K562 (cell line): Measurements from ENCODE around the gene RALA. TPM values are rescaled to one million over a fixed set of nuclear protein-coding genes. Genes with fewer than 3 reads are reported as not detected.

Experiments used
- ATAC-seq: fragments of 200-7000 bp; cut with Tn5 transposase; 3 replicates; pipeline ENCODE4 v1.9.1; 2020; ENCODE audit warnings: moderate library complexity
- BruUV-seq: library from RNA; stranded (reverse); fragments of 400-500 nt; replicated peaks from 2 replicates; lab custom pipeline; 2021; lab: Mats Ljungman, UMichigan
- CTCF ChIA-PET: fragments of 300-600 bp; formaldehyde crosslinking; extraction: SDS; loops from one replicate; lab custom pipeline; 2021; ENCODE audit warnings: low intra/inter-chr PET ratio; lab: Yijun Ruan, JAX
- POLR2A ChIA-PET: fragments of 300-600, 350-650 bp; sonication (Branson Sonifier 250); formaldehyde crosslinking; extraction: SDS; loops from one replicate; lab custom pipeline; 2021; ENCODE audit warnings: antibody characterized with exemption, inconsistent platforms; lab: Yijun Ruan, JAX
- DNase-seq, 4 experiments: peaks; one replicate each; pipeline versions ENCODE4 v3.0.0 to v3.0.0-alpha.2; 2011 to 2018; ENCODE audit warnings: low spot score in 3 of 4, mixed read lengths in 3 of 4; ENCODE audit errors: extremely low read depth in 1 of 4
- FAIRE-seq: peaks from 2 replicates; lab custom pipeline; 2011; peaks lifted over from hg19 to GRCh38; lab: Jason Lieb, UNC
- H2AFZ ChIP-seq: 2 replicates; pipeline ENCODE4 v1.6.0; 2011; ENCODE audit warnings: low read depth, low read length, control low read depth, inconsistent platforms
- H3K27ac ChIP-seq: fragments of 200-600 bp; 3 replicates; pipeline ENCODE4 v1.8.0; 2011; ENCODE audit warnings: low read depth, mild to moderate bottlenecking, control low read depth, inconsistent platforms, low read length, moderate library complexity, mixed read lengths; ENCODE audit errors: extremely low read depth
- H3K27me3 ChIP-seq, 2 experiments: fragments of 300-600 bp in 1 of 2; 2 replicates in 1 of 2; 3 replicates in 1 of 2; pipeline versions ENCODE4 v1.6.0 to v1.8.0; 2011; ENCODE audit warnings: inconsistent platforms in 2 of 2, low read length in 2 of 2, mild to moderate bottlenecking in 1 of 2, mixed read lengths in 1 of 2, moderate library complexity in 1 of 2; ENCODE audit not compliant: control insufficient read depth in 2 of 2, insufficient read depth in 2 of 2
- H3K36me3 ChIP-seq: fragments of 300-600 bp; 3 replicates; pipeline ENCODE4 v1.8.0; 2011; ENCODE audit warnings: mild to moderate bottlenecking, low read length, inconsistent platforms; ENCODE audit not compliant: control insufficient read depth, insufficient read depth
- H3K4me1 ChIP-seq, 2 experiments: fragments of 200-600 bp in 1 of 2; replicated peaks in 1 of 2; 2 replicates in 1 of 2; 3 replicates in 1 of 2; pipeline versions ENCODE4 v1.5.1 to v1.8.0; 2011; ENCODE audit warnings: inconsistent platforms in 2 of 2, low read length in 2 of 2, mild to moderate bottlenecking in 1 of 2, mixed read lengths in 1 of 2, moderate library complexity in 1 of 2; ENCODE audit not compliant: control insufficient read depth in 2 of 2, insufficient read depth in 2 of 2
- H3K4me2 ChIP-seq: 2 replicates; pipeline ENCODE4 v1.6.1; 2011; ENCODE audit warnings: low read length, control low read depth, inconsistent platforms, mixed read lengths; ENCODE audit not compliant: insufficient read depth
- H3K4me3 ChIP-seq: fragments of 200-600 bp; sonication (generic), shearing (Covaris generic); 2 replicates; pipeline ENCODE4 v1.5.1; 2016; ENCODE audit warnings: control low read depth, inconsistent platforms
- H3K79me2 ChIP-seq: fragments of 200-600 bp; 3 replicates; pipeline ENCODE4 v1.8.0; 2011; ENCODE audit warnings: low read length, inconsistent platforms; ENCODE audit not compliant: control insufficient read depth, insufficient read depth
- H3K9ac ChIP-seq, 2 experiments: 2 replicates each; pipeline versions ENCODE4 v1.6.0 to v1.6.1; 2011; ENCODE audit warnings: low read depth in 2 of 2, low read length in 2 of 2, control low read depth in 1 of 2, inconsistent platforms in 1 of 2, mild to moderate bottlenecking in 1 of 2, mixed read lengths in 1 of 2; ENCODE audit not compliant: insufficient read depth in 1 of 2
- H3K9me1 ChIP-seq: one replicate; pipeline ENCODE4 v1.6.0; 2011; ENCODE audit warnings: inconsistent platforms, mild to moderate bottlenecking, low read length, moderate library complexity; ENCODE audit not compliant: control insufficient read depth, insufficient read depth
- H3K9me3 ChIP-seq: replicated peaks from 2 replicates; pipeline ENCODE4 v1.5.1; 2011; ENCODE audit warnings: low read depth, low read length, inconsistent platforms; ENCODE audit not compliant: control insufficient read depth, insufficient read depth
- H4K20me1 ChIP-seq: replicated peaks from 2 replicates; pipeline ENCODE4 v1.6.1; 2011; ENCODE audit warnings: low read length, inconsistent platforms, mixed read lengths; ENCODE audit not compliant: control insufficient read depth, insufficient read depth
- DIDO1 ChIP-seq: fragments of 450-650 bp; IDR thresholded peaks from 2 replicates; pipeline ENCODE4 v1.6.1; 2016; ENCODE audit warnings: low read depth, missing biosample characterization, missing genetic modification characterization
- DPF2 ChIP-seq: fragments of 450-650 bp; IDR thresholded peaks from 2 replicates; pipeline ENCODE4 v1.6.1; 2016
- HSF4 ChIP-seq: fragments of 250-450 bp; sonication (Bioruptor Pico); IDR thresholded peaks from 2 replicates; pipeline ENCODE4 v2.1.2; 2022; ENCODE audit warnings: mild to moderate bottlenecking, moderate library complexity, borderline replicate concordance
- MEF2A ChIP-seq: IDR thresholded peaks from 2 replicates; pipeline ENCODE4 v1.6.1; 2011; ENCODE audit warnings: low read depth, mild to moderate bottlenecking, low read length, moderate library complexity; ENCODE audit not compliant: control insufficient read depth
- MYBL2 ChIP-seq, 2 experiments: fragments of 450-650 bp in 1 of 2; sonication (generic) in 1 of 2; formaldehyde crosslinking in 1 of 2; IDR thresholded peaks; 2 replicates each; pipeline versions ENCODE4 v1.6.1 to v1.8.1; 2017 to 2022; ENCODE audit warnings: borderline replicate concordance in 1 of 2, inconsistent platforms in 1 of 2, low read depth in 1 of 2, mild to moderate bottlenecking in 1 of 2, missing genetic modification reagents in 1 of 2, moderate library complexity in 1 of 2
- NR4A1 ChIP-seq, 2 experiments: fragments of 250-450 bp in 1 of 2; fragments of 450-650 bp in 1 of 2; sonication (Bioruptor Pico) in 1 of 2; IDR thresholded peaks; 2 replicates each; pipeline versions ENCODE4 v1.4.0 to v1.6.1; 2016 to 2020; ENCODE audit warnings: mild to moderate bottlenecking in 2 of 2, missing compliant biosample characterization in 1 of 2, missing genetic modification characterization in 1 of 2, moderate library complexity in 1 of 2
- PYGO2 ChIP-seq: fragments of 450-650 bp; IDR thresholded peaks from 2 replicates; pipeline ENCODE4 v1.6.1; 2016; ENCODE audit warnings: mild to moderate bottlenecking, missing genetic modification characterization, moderate library complexity, missing compliant biosample characterization
- RBM15 ChIP-seq: fragments of 200-400 bp; formaldehyde crosslinking; IDR thresholded peaks from 2 replicates; pipeline ENCODE4 v1.6.1; 2018; ENCODE audit warnings: mild to moderate bottlenecking, low read length, moderate library complexity; ENCODE audit not compliant: insufficient read depth
- ZNF24 ChIP-seq: fragments of 450-650 bp; IDR thresholded peaks from 2 replicates; pipeline ENCODE4 v1.6.1; 2016
- ZNF282 ChIP-seq: sonication (generic); formaldehyde crosslinking; IDR thresholded peaks from 2 replicates; pipeline ENCODE4 v1.8.1; 2023; ENCODE audit warnings: missing genetic modification reagents
- WGBS: fragments of 100-300 bp; shearing (Covaris generic); methylation state at CpG from one replicate; pipeline ENCODE4 v1.1.6; 2016; ENCODE audit warnings: low coverage, mixed read lengths; ENCODE audit not compliant: insufficient coverage; ENCODE audit errors: missing lambda C conversion rate; 5-methylcytosine and 5-hydroxymethylcytosine counted together
- in situ Hi-C: fragments of 300-500 bp; cut with MboI; formaldehyde crosslinking; loops from 4 replicates; pipeline ENCODE4 v1.15.0; 2018; ENCODE audit warnings: inconsistent platforms, mixed read lengths
- intact Hi-C: fragments of 100-400 bp; cut with micrococcal nuclease; formaldehyde crosslinking; loops from 2 replicates; pipeline ENCODE4 v1.14.2; 2022
- polyA plus RNA-seq, 8 experiments: library from polyadenylated mRNA; depleted of rRNA in 4 of 8; stranded (reverse) in 5 of 8; unstranded in 3 of 8; fragments of >200 nt; fragmentation: Nextera tagmentation in 2 of 8; fragmentation: Illumina TruSeq in 1 of 8; extraction: Ambion mirVana in 2 of 8; extraction: Trizol in 1 of 8; gene quantifications; 2 replicates each; pipeline versions ENCODE4 v1.2.1 to v1.2.3, GENCODE V29; 2011 to 2014; ENCODE audit warnings: inconsistent platforms in 1 of 8, missing spikeins in 1 of 8
- total RNA-seq, 7 experiments: library from RNA; depleted of rRNA in 6 of 7; stranded (reverse); fragments of >200 nt in 6 of 7; fragmentation: Illumina TruSeq in 2 of 7; extraction: Trizol in 2 of 7; gene quantifications; 2 replicates each; pipeline versions ENCODE4 v1.2.1 to v1.2.3, GENCODE V29; 2011 to 2021; ENCODE audit warnings: low replicate concordance in 1 of 7
- TF ChIP-seq, protein P1 (sequence below): sonication (generic); formaldehyde crosslinking; IDR thresholded peaks from 2 replicates; pipeline ENCODE4 v1.8.0; 2022; ENCODE audit warnings: mild to moderate bottlenecking, missing genetic modification reagents
- TF ChIP-seq, protein P2 (sequence below): fragments of 200-800 bp; sonication (Bioruptor generic); IDR thresholded peaks from 2 replicates; pipeline ENCODE4 v1.6.1; 2017; ENCODE audit warnings: missing genetic modification characterization, missing compliant biosample characterization
- TF ChIP-seq, protein P3 (sequence below): fragments of 450-650 bp; IDR thresholded peaks from 2 replicates; pipeline ENCODE4 v1.6.1; 2016; ENCODE audit warnings: borderline replicate concordance
- TF ChIP-seq, protein P4 (sequence below): fragments of 450-650 bp; formaldehyde crosslinking; IDR thresholded peaks from 2 replicates; pipeline ENCODE4 v1.4.0; 2022; ENCODE audit warnings: missing genetic modification characterization

RALA gene
- total and polyA plus RNA-seq, 9 of the 15 experiments (the other 6 are each of a cell fraction or from before 2014, with no cell fraction given), result 7.2 to 28.0 (median 25.7) TPM

DNA sequence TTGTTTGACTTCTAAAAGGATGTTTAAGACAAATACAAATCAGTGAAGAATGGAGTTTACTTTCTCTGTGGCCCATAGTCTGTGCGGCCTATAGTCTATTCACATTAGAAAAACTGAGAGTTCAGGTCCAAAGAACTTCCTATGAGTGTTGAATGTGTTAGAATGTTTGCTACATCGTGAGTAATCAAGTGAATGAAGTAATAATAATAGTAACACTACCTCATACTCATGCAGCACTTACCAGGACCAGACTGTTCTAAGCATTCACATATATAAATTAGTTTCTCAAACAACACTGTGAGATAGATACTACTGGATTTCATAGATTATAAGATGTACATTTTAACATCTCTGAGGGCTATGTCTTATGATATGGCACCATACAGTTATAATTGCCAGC, 70.4 kb downstream of the RALA start (continued):
- TF ChIP-seq, protein P1, sequence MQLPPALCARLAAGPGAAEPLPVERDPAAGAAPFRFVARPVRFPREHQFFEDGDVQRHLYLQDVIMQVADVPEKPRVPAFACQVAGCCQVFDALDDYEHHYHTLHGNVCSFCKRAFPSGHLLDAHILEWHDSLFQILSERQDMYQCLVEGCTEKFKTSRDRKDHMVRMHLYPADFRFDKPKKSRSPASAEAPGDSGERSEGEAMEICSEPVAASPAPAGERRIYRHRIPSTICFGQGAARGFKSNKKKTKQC (CRISPR knock-in tag), result no peak
- TF ChIP-seq DPF2, result no peak
- no peak for TF ChIP-seq DIDO1
- no peak for TF ChIP-seq ZNF282 (CRISPR knock-in tag)
- TF ChIP-seq, protein P2, sequence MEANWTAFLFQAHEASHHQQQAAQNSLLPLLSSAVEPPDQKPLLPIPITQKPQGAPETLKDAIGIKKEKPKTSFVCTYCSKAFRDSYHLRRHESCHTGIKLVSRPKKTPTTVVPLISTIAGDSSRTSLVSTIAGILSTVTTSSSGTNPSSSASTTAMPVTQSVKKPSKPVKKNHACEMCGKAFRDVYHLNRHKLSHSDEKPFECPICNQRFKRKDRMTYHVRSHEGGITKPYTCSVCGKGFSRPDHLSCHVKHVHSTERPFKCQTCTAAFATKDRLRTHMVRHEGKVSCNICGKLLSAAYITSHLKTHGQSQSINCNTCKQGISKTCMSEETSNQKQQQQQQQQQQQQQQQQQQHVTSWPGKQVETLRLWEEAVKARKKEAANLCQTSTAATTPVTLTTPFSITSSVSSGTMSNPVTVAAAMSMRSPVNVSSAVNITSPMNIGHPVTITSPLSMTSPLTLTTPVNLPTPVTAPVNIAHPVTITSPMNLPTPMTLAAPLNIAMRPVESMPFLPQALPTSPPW, result no peak
- no peak for TF ChIP-seq ZNF24
- TF ChIP-seq, all 486 proteins: peak for 0

DNA sequence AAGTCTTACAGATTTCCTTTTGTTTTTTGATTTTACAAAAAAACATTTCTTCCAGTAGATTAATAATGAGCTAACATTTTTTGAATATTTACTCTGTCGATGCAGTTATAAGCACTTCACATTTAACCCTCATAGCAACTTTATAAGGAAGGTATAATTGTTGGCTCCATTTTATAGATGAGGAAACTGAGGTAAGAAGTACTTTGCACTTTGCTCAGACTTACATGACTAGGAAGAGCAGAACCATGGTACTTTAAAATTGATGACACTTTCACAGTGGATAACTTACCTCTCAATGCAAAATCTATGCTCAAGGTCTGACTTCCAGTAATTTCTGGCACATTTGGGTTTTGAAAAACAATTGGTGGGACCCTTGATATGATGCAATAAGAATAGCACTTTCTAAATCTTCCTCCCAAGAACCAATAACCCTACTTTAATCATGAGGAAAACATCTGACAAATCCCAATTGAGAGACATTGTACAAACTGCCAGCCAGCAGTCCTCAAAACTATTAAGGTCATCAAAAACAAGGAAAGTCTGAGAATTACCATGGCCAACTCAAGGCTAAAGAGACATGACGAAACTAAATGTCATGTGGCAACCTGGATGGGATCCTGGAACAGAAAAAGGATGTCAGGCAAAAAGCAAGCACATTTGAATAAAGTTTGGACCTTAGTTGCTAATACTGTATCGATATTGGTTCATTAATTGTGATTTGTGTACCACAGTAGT, 72.6 kb downstream of the RALA start:
- in situ Hi-C loops, result no loop called here
- BruUV-seq, result no TSS peak
- Histone ChIP-seq H2AFZ (no peak overlapping the region), H3K79me2 (no peaks in the 10 kb centered on the region), H3K4me2 (no peak overlapping the region), H3K4me1 (no peaks in the 10 kb centered on the region), H4K20me1 (no peaks in the 10 kb centered on the region), H3K4me3 (no peak overlapping the region), H3K9me1 (no peaks in the 10 kb centered on the region), H3K27ac (no peak overlapping the region), H3K9me3 (no peaks in the 10 kb centered on the region), H3K36me3 (peaks cover 49% of the 10 kb centered on the region), H3K9ac (no peak overlapping the region), H3K27me3 (no peaks in the 10 kb centered on the region)
- FAIRE-seq (no peak), ATAC-seq (no peak), DNase-seq (no peak)
- POLR2A ChIA-PET, result no interaction called here
- 84% methylated on average over 3 of the region's 3 CpGs for WGBS
- CTCF ChIA-PET, result no interaction called here
- intact Hi-C loops, result no loop called here
- no peak for TF ChIP-seq NR4A1 (CRISPR knock-in tag; IDR thresholded peaks at IDR 0.05)
- no peak for TF ChIP-seq NR4A1 (tag; IDR thresholded peaks at IDR 0.05)
- TF ChIP-seq MEF2A, result no peak
- no peak for TF ChIP-seq MYBL2 (IDR thresholded peaks at IDR 0.05; ENCODE audit: low read depth)
- TF ChIP-seq MYBL2 (CRISPR knock-in tag; IDR thresholded peaks at IDR 0.05; ENCODE audit: borderline replicate concordance), result no peak
- TF ChIP-seq PYGO2 (tag), result no peak
- TF ChIP-seq, protein P3, sequence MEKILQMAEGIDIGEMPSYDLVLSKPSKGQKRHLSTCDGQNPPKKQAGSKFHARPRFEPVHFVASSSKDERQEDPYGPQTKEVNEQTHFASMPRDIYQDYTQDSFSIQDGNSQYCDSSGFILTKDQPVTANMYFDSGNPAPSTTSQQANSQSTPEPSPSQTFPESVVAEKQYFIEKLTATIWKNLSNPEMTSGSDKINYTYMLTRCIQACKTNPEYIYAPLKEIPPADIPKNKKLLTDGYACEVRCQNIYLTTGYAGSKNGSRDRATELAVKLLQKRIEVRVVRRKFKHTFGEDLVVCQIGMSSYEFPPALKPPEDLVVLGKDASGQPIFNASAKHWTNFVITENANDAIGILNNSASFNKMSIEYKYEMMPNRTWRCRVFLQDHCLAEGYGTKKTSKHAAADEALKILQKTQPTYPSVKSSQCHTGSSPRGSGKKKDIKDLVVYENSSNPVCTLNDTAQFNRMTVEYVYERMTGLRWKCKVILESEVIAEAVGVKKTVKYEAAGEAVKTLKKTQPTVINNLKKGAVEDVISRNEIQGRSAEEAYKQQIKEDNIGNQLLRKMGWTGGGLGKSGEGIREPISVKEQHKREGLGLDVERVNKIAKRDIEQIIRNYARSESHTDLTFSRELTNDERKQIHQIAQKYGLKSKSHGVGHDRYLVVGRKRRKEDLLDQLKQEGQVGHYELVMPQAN, result no peak
- TF ChIP-seq, protein P4, sequence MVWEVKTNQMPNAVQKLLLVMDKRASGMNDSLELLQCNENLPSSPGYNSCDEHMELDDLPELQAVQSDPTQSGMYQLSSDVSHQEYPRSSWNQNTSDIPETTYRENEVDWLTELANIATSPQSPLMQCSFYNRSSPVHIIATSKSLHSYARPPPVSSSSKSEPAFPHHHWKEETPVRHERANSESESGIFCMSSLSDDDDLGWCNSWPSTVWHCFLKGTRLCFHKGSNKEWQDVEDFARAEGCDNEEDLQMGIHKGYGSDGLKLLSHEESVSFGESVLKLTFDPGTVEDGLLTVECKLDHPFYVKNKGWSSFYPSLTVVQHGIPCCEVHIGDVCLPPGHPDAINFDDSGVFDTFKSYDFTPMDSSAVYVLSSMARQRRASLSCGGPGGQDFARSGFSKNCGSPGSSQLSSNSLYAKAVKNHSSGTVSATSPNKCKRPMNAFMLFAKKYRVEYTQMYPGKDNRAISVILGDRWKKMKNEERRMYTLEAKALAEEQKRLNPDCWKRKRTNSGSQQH (CRISPR knock-in tag), result no peak
- no peak for TF ChIP-seq HSF4
- TF ChIP-seq RBM15, result no peak
